ENCODE measurements around the gene GRK4.

GRK4 gene

DNA sequence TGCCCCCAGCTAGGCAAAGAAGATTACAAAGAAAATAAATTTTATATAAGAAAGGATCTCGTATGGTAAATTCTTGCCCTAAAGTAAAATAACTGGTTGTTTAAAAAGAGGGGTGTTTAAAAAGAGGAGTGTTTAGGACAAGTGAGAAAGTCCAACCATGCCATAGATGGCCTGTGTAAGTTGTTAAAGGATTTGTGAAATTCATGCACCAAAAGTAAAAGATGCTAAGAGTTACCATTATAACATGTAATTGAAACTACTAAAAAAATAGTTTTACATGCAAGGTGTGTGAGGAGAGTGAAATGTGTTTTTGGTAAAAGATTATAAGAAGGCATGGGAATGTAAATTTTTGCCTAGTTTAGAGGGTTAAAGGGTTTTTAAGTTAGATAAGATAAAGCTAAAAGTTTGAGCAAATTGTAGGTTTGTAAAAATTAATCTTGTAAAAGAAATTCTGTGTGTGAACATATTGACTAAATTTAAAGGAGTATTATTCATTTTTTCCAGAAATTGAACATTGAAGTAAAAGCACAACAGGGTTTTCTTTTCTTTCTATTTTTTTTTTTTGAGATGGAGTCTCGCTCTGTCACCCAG lies 90.9 kb downstream of the GRK4 start:
- Histone ChIP-seq H3K4me3 (ENCODE audit: insufficient read depth, low read depth, low read length) (no peak overlapping the region), H3K27me3 (ENCODE audit: control insufficient read depth, insufficient read depth, low read length, poor library complexity, severe bottlenecking) (no peaks in the 10 kb centered on the region), H3K36me3 (ENCODE audit: control insufficient read depth, insufficient read depth, low read length) (no peaks in the 10 kb centered on the region), H3K9me3 (ENCODE audit: control insufficient read depth, low read length) (peaks cover 3% of the 10 kb centered on the region), H3K4me1 (ENCODE audit: control insufficient read depth, insufficient read depth, low read length) (no peaks in the 10 kb centered on the region), H3K27ac (ENCODE audit: insufficient read depth, low read depth, low read length, poor library complexity, severe bottlenecking) (no peak overlapping the region)
- WGBS, 2 experiments: 91 to 94% methylated on average over 2 of the region's 2 CpGs

DNA sequence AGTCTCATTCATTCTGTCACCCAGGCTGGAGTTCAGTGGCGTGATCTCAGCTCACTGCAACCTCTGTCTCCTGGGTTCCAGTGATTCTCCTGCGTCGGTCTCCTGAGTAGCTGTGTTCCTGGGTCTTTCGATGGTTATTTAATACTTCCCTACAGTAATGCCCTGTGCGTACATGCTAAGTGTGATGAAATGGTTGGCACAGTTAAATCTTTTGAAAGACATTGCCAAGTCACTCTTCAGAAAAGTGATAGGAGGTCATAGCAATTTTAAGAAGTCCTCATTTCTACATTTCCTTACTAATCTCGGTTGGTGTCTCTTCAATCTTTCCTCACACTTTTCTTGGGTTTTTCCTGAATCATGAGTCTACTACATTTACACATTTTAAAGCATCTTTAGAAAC lies 96.6 kb downstream of the GRK4 start:
- no peaks in the 10 kb centered on the region for H3K27me3 ChIP-seq (ENCODE audit: control insufficient read depth, insufficient read depth, low read length, poor library complexity, severe bottlenecking)
- H3K9me3 ChIP-seq (ENCODE audit: control insufficient read depth, low read length): peaks cover 3% of the 10 kb centered on the region
- H3K4me1 ChIP-seq (ENCODE audit: control insufficient read depth, insufficient read depth, low read length): no peaks in the 10 kb centered on the region
- H3K27ac ChIP-seq (ENCODE audit: insufficient read depth, low read depth, low read length, poor library complexity, severe bottlenecking): no peak overlapping the region
- H3K36me3 ChIP-seq (ENCODE audit: control insufficient read depth, insufficient read depth, low read length): no peaks in the 10 kb centered on the region
- 95 to 97% methylated on average over 6 of the region's 6 CpGs for WGBS, 2 experiments
- no peak overlapping the region for H3K4me3 ChIP-seq (ENCODE audit: insufficient read depth, low read depth, low read length)

DNA sequence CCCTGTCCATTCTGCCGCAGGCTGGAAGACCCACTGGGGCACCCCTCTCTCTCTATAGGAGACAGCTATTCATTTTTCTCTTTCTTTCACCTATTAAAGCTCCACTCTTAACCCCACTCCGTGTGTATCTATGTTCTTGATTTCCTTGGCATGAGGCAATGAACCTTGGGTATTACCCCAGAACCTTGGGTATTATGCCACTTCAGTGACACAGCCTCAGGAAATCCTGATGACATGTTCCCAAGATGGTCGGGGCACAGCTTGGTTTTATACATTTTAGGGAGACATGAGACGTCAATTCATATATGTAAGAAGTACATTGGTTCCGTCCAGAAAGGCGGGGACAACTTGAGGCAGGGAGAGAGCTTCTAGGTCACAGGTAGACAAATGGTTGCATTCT lies 97.6 kb downstream of the GRK4 start:
- 93 to 98% methylated on average over 6 of the region's 6 CpGs for WGBS, 2 experiments
- Histone ChIP-seq H3K4me3 (ENCODE audit: insufficient read depth, low read depth, low read length) (no peak overlapping the region), H3K4me1 (ENCODE audit: control insufficient read depth, insufficient read depth, low read length) (no peaks in the 10 kb centered on the region), H3K9me3 (ENCODE audit: control insufficient read depth, low read length) (no peaks in the 10 kb centered on the region), H3K36me3 (ENCODE audit: control insufficient read depth, insufficient read depth, low read length) (no peaks in the 10 kb centered on the region), H3K27ac (ENCODE audit: insufficient read depth, low read depth, low read length, poor library complexity, severe bottlenecking) (no peak overlapping the region), H3K27me3 (ENCODE audit: control insufficient read depth, insufficient read depth, low read length, poor library complexity, severe bottlenecking) (no peaks in the 10 kb centered on the region)

DNA sequence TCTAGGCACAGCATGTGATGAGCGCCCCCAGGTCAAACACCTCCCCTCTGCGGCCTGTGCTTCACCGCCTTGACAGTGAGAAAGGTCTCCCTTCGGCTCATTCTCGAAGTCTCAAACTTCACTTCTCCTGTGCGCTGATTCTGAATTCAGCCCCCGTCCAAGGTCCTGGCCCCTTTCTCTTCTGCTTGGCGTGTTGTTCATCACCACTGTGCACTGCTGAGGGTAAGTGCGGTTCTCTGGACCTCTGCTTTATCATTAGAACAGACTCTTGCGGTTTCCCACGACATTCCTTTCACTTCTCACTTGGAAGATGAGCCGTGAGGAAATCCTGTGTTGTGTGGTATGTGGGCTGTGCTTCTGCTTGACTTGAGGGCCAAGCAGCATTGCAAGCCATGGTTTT lies 99.1 kb downstream of the GRK4 start:
- Histone ChIP-seq H3K36me3 (ENCODE audit: control insufficient read depth, insufficient read depth, low read length) (no peaks in the 10 kb centered on the region), H3K9me3 (ENCODE audit: control insufficient read depth, low read length) (no peaks in the 10 kb centered on the region), H3K27me3 (ENCODE audit: control insufficient read depth, insufficient read depth, low read length, poor library complexity, severe bottlenecking) (no peaks in the 10 kb centered on the region), H3K27ac (ENCODE audit: insufficient read depth, low read depth, low read length, poor library complexity, severe bottlenecking) (no peak overlapping the region), H3K4me3 (ENCODE audit: insufficient read depth, low read depth, low read length) (no peak overlapping the region), H3K4me1 (ENCODE audit: control insufficient read depth, insufficient read depth, low read length) (no peaks in the 10 kb centered on the region)
- WGBS, 2 experiments: 92 to 93% methylated on average over 12 of the region's 12 CpGs

DNA sequence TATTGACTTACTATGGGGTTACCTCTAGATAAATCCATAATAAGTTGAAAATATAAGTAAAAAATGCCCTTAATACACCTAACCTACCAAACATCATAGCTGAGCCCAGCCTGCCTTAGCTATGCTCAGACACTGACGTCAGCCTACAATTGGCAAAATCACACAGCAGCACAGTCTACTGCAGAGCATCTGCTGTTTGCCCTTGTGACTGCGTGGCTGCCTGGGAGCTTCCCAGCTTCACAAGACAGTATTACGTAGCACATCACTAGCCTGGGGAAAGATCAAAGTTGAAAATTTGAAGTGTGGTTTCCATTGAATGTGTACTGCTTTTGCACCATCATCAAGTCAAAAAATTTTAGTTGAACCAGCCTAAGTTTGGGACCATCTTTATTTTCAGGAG lies 102.2 kb downstream of the GRK4 start:
- Histone ChIP-seq H3K4me3 (ENCODE audit: insufficient read depth, low read depth, low read length) (no peak overlapping the region), H3K9me3 (ENCODE audit: control insufficient read depth, low read length) (no peaks in the 10 kb centered on the region), H3K27ac (ENCODE audit: insufficient read depth, low read depth, low read length, poor library complexity, severe bottlenecking) (no peak overlapping the region), H3K27me3 (ENCODE audit: control insufficient read depth, insufficient read depth, low read length, poor library complexity, severe bottlenecking) (no peaks in the 10 kb centered on the region), H3K4me1 (ENCODE audit: control insufficient read depth, insufficient read depth, low read length) (no peaks in the 10 kb centered on the region), H3K36me3 (ENCODE audit: control insufficient read depth, insufficient read depth, low read length) (no peaks in the 10 kb centered on the region)
- 86 to 90% methylated on average over 3 of the region's 3 CpGs for WGBS, 2 experiments

DNA sequence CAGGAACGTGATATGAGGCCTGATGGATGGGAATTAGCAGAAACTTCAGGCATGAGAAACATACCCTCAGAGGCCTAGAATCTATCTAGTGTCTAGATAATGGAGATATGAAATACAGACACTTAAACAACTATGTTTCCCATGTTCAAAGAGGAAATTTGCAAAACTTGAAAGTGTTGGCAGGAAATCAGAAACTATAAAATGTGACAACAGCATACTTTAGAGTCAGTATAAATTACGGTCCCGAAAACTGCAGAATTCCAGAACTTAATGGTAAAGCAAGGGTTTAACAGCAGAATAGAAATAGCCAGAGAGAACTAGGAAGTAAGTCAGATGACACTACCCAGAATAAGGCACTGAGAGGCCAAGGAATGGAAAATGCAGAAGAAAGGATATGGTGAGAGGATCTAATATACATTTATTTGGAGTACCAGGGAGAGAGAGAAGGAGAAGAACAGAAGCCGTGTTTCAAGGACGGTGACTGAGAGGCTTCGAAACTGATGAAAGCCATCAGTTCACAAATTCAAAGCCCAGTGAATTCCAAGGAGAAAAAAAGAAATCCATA lies 103.5 kb downstream of the GRK4 start:
- 93 to 94% methylated on average over 5 to 6 of the region's 6 CpGs for WGBS, 2 experiments
- Histone ChIP-seq H3K27ac (ENCODE audit: insufficient read depth, low read depth, low read length, poor library complexity, severe bottlenecking) (no peak overlapping the region), H3K36me3 (ENCODE audit: control insufficient read depth, insufficient read depth, low read length) (no peaks in the 10 kb centered on the region), H3K4me3 (ENCODE audit: insufficient read depth, low read depth, low read length) (no peak overlapping the region), H3K27me3 (ENCODE audit: control insufficient read depth, insufficient read depth, low read length, poor library complexity, severe bottlenecking) (no peaks in the 10 kb centered on the region), H3K9me3 (ENCODE audit: control insufficient read depth, low read length) (no peaks in the 10 kb centered on the region), H3K4me1 (ENCODE audit: control insufficient read depth, insufficient read depth, low read length) (no peaks in the 10 kb centered on the region)

DNA sequence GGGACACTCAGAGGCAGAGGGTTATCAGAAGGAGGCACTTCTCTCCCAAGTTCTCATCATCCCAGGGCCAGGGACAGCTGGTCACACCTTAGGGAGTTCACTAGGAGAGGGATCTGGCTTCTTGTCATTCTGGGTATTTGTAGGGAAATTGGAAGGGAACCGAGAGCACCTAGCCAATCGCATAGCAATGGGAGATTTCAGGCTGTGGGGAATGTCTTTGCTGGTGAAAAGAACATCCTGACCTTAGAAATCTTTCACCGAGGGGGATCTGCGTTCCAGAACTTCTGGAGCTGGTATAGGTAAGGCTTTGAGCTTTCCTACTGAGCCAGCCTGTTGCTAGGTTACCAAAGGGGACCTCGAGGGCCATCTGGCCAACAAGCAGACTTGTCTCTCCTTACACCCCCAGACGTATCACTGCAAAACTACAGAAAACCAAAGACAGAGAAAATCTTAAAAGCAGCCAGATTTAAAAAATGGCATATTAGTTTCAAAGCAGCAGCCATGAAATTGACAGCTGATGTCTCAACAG lies 104.2 kb downstream of the GRK4 start:
- H3K9me3 ChIP-seq (ENCODE audit: control insufficient read depth, low read length): no peaks in the 10 kb centered on the region
- no peaks in the 10 kb centered on the region for H3K27me3 ChIP-seq (ENCODE audit: control insufficient read depth, insufficient read depth, low read length, poor library complexity, severe bottlenecking)
- 79 to 81% methylated on average over 6 of the region's 6 CpGs for WGBS, 2 experiments
- H3K36me3 ChIP-seq (ENCODE audit: control insufficient read depth, insufficient read depth, low read length): no peaks in the 10 kb centered on the region
- no peak overlapping the region for H3K27ac ChIP-seq (ENCODE audit: insufficient read depth, low read depth, low read length, poor library complexity, severe bottlenecking)
- H3K4me1 ChIP-seq (ENCODE audit: control insufficient read depth, insufficient read depth, low read length): no peaks in the 10 kb centered on the region
- no peak overlapping the region for H3K4me3 ChIP-seq (ENCODE audit: insufficient read depth, low read depth, low read length)

DNA sequence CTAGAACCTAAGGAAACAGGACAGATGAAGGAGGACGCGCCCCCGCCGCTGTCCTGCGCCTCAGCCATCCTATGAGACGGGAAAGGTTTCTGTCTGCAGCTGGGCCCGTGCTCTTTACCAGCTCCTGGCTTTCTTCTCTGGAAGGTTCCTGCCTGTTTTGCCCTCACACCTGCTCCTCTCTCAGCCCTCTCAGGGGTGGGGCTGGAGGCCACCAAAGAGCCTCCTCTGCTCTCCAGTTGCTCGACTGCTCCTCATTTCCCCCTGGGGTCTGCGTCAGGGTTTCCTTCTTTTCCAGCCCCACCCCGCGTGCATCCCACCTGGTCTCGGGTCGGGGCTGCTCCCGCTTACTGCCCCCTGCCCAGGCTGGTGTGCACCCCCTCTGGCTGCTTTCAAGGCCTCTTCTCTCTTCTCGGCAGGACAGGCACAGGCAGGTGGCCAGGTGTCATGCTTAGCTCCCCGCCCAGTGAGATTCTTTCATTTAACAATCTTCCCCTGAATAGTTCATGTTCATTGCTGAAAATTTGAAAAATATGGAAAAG lies 106.4 kb downstream of the GRK4 start:
- no peaks in the 10 kb centered on the region for H3K9me3 ChIP-seq (ENCODE audit: control insufficient read depth, low read length)
- no peak overlapping the region for H3K27ac ChIP-seq (ENCODE audit: insufficient read depth, low read depth, low read length, poor library complexity, severe bottlenecking)
- WGBS, 2 experiments: 83 to 89% methylated on average over 15 to 16 of the region's 16 CpGs
- H3K4me1 ChIP-seq (ENCODE audit: control insufficient read depth, insufficient read depth, low read length): no peaks in the 10 kb centered on the region
- H3K4me3 ChIP-seq (ENCODE audit: insufficient read depth, low read depth, low read length): no peak overlapping the region
- H3K27me3 ChIP-seq (ENCODE audit: control insufficient read depth, insufficient read depth, low read length, poor library complexity, severe bottlenecking): no peaks in the 10 kb centered on the region
- H3K36me3 ChIP-seq (ENCODE audit: control insufficient read depth, insufficient read depth, low read length): no peaks in the 10 kb centered on the region

DNA sequence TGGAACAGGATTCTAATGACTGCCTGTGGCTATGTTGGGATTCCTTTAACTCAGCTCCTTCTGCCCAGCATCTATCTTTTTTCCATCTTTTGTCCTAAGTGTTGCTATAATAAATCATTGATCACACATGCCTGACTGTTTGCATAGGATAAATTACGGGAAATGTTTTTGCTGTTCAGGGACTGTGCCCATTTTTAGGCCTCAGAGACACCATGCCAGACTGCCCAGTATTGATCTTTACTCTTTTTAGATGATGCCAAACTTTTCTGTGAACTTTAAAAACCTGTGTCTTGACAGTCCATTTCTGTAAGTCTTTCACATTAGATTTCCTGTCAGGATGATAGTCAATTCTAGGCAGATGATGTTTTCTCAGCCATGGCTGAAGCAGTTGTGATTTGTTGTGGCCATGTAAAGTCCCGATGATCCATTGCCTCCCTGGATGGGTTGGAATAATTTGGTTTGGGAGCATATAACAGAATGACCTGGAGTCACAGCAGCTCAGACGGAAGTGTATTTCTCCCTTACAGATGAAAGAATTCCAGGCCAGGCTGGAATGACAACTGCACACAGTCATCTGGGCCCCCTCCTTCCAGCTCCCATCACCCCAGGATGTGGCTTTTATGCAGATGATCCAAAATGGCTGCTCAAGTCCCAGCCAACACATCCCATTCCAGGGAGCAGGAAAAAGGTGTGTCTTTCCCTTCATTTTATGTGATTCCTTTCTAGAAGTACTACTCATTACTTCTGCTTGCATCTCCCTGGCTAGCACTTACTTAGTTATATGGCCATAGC lies 107.5 kb downstream of the GRK4 start:
- WGBS, 2 experiments: 87 to 92% methylated on average over 3 of the region's 3 CpGs

DNA sequence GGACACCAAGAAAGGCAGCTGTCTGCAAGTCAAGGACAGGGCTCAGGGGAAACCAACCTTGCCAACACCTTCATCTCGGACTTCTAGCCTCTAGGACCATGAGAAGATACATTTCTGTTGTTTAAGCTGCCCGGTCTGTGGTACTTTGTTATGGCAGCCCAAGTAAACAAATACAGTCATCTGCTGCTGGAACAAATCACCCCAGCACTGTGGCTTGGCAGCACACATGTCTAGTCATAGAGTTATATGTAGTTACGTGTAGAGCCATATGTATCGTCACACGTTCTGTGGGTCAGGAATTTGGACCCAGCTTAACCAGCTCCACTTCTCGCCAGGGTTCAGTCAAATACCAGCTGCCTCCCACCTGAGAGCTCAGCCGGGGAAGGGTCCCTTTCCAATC lies 108.4 kb downstream of the GRK4 start:
- Histone ChIP-seq H3K27ac (ENCODE audit: insufficient read depth, low read depth, low read length, poor library complexity, severe bottlenecking) (no peak overlapping the region), H3K4me1 (ENCODE audit: control insufficient read depth, insufficient read depth, low read length) (no peaks in the 10 kb centered on the region), H3K36me3 (ENCODE audit: control insufficient read depth, insufficient read depth, low read length) (no peaks in the 10 kb centered on the region), H3K27me3 (ENCODE audit: control insufficient read depth, insufficient read depth, low read length, poor library complexity, severe bottlenecking) (no peaks in the 10 kb centered on the region), H3K9me3 (ENCODE audit: control insufficient read depth, low read length) (no peaks in the 10 kb centered on the region), H3K4me3 (ENCODE audit: insufficient read depth, low read depth, low read length) (no peak overlapping the region)
- 88 to 94% methylated on average over 7 of the region's 7 CpGs for WGBS, 2 experiments

More for the DNA sequence above, 107.5 kb downstream of the GRK4 start:
- no peak overlapping the region for H3K27ac ChIP-seq (ENCODE audit: insufficient read depth, low read depth, low read length, poor library complexity, severe bottlenecking)
- H3K36me3 ChIP-seq (ENCODE audit: control insufficient read depth, insufficient read depth, low read length): no peaks in the 10 kb centered on the region
- H3K4me1 ChIP-seq (ENCODE audit: control insufficient read depth, insufficient read depth, low read length): no peaks in the 10 kb centered on the region
- H3K27me3 ChIP-seq (ENCODE audit: control insufficient read depth, insufficient read depth, low read length, poor library complexity, severe bottlenecking): no peaks in the 10 kb centered on the region
- no peaks in the 10 kb centered on the region for H3K9me3 ChIP-seq (ENCODE audit: control insufficient read depth, low read length)
- no peak overlapping the region for H3K4me3 ChIP-seq (ENCODE audit: insufficient read depth, low read depth, low read length)

Data from ectodermal cell (in vitro differentiated cells).